ENCODE results near the gene ATP5PB. TPM values are rescaled to one million over a fixed set of nuclear protein-coding genes. Genes with fewer than 3 reads are reported as not detected.
A peak's percentile ranks its signal among the peaks of the same experiment; 100 is the strongest.

Gene ATP5PB
- polyA plus RNA-seq, 3 donors from 2014 or later: 495 to 624 (median 521) TPM

DNA sequence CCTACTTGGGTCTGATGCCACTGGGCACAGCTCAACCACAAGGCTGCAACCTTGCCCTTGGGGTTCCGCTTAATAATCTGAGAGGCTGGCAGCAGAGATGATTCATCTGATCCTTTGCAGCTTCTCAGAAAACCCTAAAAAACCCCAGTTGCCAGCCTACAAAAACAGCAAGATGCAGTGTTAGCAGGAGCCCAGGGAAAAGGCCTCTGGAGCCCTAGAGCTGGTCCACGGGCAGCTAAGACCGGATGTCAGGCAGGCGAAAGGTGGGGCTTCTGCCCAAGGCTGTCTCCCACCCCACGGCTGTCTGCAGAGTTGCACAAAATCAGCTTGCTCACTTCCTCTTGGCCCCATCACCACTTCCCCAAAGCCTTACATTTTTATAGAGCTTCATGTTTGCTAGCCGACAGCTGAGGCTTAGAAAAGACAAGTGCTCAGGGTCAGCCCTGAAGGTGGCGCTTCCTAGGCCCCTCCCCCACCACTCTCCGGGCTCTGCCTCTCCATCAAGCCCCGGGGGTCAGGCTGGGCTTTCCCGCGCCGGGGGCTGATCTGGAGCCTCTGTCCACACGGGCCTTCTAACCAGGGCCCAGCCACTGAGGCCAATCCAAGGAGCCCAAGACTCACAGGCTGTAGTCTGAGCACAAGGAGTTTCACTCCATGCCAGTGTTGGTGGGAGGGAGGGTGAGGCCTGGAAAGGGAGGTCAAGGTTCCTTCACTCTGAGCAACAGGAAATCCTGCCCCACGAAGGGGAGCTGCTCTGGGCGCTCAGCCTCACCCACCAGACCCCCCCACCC lies 58.3 kb downstream of the ATP5PB start:
- Mint-ChIP-seq H3K4me3 (peak overlapping the region; percentile 73 to 88 (median 83)), H3K9me3 (no peaks in the 10 kb centered on the region), H3K27me3 (ENCODE audit: low read depth in 3 of 3) (peaks cover 0 to 3% (median 2%) of the 10 kb centered on the region in 3 donors), H3K4me1 (peaks cover 37 to 42% of the 10 kb centered on the region in 2 donors), H3K27ac (peak overlapping the region; percentile 86 to 98 (median 96)), H3K36me3 (no peaks in the 10 kb centered on the region)
- DNase-seq: peak; percentile 61 to 68 (median 66)

DNA sequence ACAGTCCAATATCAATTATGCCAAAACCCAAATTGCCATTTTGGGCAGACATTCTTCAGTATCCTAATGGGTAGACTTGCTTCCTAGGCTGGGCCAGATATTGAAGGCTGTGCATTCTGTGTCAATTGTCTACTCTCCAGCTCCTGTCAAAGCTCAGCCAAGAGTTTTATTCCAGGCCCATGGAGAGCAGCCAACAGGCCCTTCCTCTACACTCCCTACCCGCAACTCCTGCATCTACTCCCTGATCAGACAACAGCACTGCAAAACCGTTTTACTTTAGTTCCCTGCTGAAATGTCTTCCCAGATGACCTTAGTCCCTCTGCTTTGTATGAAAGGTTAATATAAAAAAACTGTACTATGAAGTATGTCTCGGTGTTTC lies 60.7 kb downstream of the ATP5PB start:
- no peak overlapping the region for H3K27ac Mint-ChIP-seq
- no peaks in the 10 kb centered on the region for H3K9me3 Mint-ChIP-seq
- peaks cover 35% of the 10 kb centered on the region in 2 donors for H3K4me1 Mint-ChIP-seq
- H3K36me3 Mint-ChIP-seq: no peaks in the 10 kb centered on the region
- peaks cover 0 to 2% (median 1%) of the 10 kb centered on the region in 3 donors for H3K27me3 Mint-ChIP-seq (ENCODE audit: low read depth in 3 of 3)
- DNase-seq: no peak
- H3K4me3 Mint-ChIP-seq: no peak overlapping the region

DNA sequence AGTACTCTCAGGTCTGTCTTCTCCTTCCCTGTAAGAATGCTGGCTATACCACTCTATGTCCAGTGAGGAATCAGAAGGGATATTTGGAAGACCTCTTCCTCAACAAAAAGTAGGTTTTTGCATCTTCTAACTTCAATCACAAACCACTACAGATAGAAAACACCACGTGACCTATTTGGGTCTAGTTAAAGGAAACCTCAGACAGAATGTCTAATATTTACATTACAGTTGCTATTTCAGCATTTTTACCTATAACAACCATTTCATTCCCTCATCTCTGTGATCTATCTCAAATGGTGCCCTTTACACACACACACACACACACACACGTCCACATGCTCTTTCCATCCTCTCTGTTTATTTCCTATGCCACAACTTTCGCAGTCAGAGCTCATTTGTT lies 62.1 kb downstream of the ATP5PB start:
- Mint-ChIP-seq H3K27me3 (ENCODE audit: low read depth in 3 of 3) (peaks cover 0 to 2% (median 1%) of the 10 kb centered on the region in 3 donors), H3K27ac (no peak overlapping the region), H3K9me3 (no peaks in the 10 kb centered on the region), H3K36me3 (no peaks in the 10 kb centered on the region), H3K4me3 (no peak overlapping the region), H3K4me1 (peaks cover 34 to 35% of the 10 kb centered on the region in 2 donors)
- DNase-seq: no peak

Other genes starting within 250 kb of the ATP5PB start
- 100 to 1,000 TPM; 145 to 474 (median 264) TPM for gene DENND2D, start 248.8 kb upstream of the ATP5PB start, polyA plus RNA-seq
- gene CHI3L2, start 221.8 kb upstream of the ATP5PB start, polyA plus RNA-seq: 10 to 100 TPM; 36.2 to 57.1 (median 42.8) TPM
- not detected for gene CHIA, start 158.6 kb upstream of the ATP5PB start, polyA plus RNA-seq
- gene OVGP1, start 21.7 kb upstream of the ATP5PB start, polyA plus RNA-seq: not detected
- gene WDR77, start 208 bp upstream of the ATP5PB start, polyA plus RNA-seq: 10 to 100 TPM; 33.6 to 37.9 (median 36.3) TPM
- 100 to 1,000 TPM; 421 to 818 (median 559) TPM for gene C1orf162, start 24.5 kb downstream of the ATP5PB start, polyA plus RNA-seq
- gene ADORA3, start 54.2 kb downstream of the ATP5PB start, polyA plus RNA-seq: under 1 TPM in 1 of 3 donors, not detected in 2; 0.23 TPM
- not detected for gene TMIGD3, start 54.2 kb downstream of the ATP5PB start, polyA plus RNA-seq
- gene RAP1A, start 170.3 kb downstream of the ATP5PB start, polyA plus RNA-seq: 10 to 100 TPM; 45.6 to 67.3 (median 61.1) TPM

Measured in immature natural killer cell (primary cell).